ENCODE results near the gene NTRK3.

DNA sequence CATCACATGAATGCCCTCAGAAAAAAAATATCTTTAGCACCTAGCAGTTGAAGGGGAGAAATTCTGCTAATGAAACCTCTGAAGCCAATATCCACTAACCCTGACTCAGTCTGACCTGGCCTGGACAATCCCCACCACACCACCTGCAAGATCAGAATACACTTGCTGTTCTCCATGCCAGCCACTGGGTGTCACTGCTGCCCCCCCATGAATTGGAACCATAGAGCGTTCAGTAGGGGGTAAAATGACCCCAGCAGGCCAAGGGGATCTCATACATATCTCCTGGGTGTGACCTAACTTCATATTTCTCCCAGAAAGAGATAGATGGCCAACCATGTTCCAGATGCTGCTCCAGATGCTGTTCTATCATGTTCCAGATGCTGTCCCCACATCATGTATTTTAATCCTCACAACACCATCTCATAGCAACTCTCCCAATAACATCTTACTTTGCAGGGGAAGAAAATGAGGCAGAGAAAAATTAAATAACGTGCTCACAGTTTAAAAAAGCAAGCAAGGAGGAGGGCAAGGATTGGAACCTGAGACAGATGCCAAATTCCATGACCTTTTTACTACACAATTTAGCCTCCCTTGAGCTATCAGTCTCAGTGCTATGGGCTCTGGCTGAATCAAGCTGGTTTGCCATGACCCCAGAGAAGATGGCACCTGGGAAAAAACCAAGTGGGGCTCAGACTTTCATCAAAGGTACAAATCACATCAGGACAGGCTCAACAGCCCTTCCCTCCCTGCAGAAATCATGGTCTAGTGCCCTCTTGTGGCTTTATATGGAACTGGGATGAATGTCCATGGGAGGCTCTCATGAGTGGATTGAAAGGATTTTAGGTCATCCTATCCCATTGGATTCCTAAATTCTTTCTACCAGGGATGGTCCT lies 12.4 kb downstream of the NTRK3 start:
- TF ChIP-seq MYC (CRISPR knock-in tag; IDR thresholded peaks at IDR 0.05; ENCODE audit: borderline replicate concordance) (no peak), SOX6 (IDR thresholded peaks at IDR 0.05) (no peak), SOX6 (CRISPR knock-in tag; IDR thresholded peaks at IDR 0.05) (no peak), FOSL1 (CRISPR knock-in tag; IDR thresholded peaks at IDR 0.05; ENCODE audit: borderline replicate concordance) (no peak), FOXJ3 (CRISPR knock-in tag; IDR thresholded peaks at IDR 0.05; ENCODE audit: borderline replicate concordance) (no peak), GATAD2A (CRISPR knock-in tag; IDR thresholded peaks at IDR 0.05) (no peak), HNRNPL (IDR thresholded peaks at IDR 0.05; ENCODE audit: low read depth, low read length) (no peak), ISL2 (CRISPR knock-in tag; IDR thresholded peaks at IDR 0.05) (no peak), ZFP36 (IDR thresholded peaks at IDR 0.05; ENCODE audit: borderline replicate concordance, low read depth, low read length, partially characterized antibody) (no peak), PITX1 (CRISPR knock-in tag; IDR thresholded peaks at IDR 0.05) (no peak), PLRG1 (conservative IDR thresholded peaks at IDR 0.05) (no peak), POLR2AphosphoS2 (IDR thresholded peaks at IDR 0.05; ENCODE audit: low read depth, low read length) (no peak)
- TF ChIP-seq, protein P1, sequence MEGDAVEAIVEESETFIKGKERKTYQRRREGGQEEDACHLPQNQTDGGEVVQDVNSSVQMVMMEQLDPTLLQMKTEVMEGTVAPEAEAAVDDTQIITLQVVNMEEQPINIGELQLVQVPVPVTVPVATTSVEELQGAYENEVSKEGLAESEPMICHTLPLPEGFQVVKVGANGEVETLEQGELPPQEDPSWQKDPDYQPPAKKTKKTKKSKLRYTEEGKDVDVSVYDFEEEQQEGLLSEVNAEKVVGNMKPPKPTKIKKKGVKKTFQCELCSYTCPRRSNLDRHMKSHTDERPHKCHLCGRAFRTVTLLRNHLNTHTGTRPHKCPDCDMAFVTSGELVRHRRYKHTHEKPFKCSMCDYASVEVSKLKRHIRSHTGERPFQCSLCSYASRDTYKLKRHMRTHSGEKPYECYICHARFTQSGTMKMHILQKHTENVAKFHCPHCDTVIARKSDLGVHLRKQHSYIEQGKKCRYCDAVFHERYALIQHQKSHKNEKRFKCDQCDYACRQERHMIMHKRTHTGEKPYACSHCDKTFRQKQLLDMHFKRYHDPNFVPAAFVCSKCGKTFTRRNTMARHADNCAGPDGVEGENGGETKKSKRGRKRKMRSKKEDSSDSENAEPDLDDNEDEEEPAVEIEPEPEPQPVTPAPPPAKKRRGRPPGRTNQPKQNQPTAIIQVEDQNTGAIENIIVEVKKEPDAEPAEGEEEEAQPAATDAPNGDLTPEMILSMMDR (CRISPR knock-in tag; IDR thresholded peaks at IDR 0.05) = peak; percentile 70
